A673 (cell line): ENCODE results near the gene RERE. TPM values are rescaled to one million over a fixed set of nuclear protein-coding genes. Genes with fewer than 3 reads are reported as not detected.

Experiments
- BruUV-seq: library from RNA; stranded (reverse); fragments of 400-500 nt; replicated peaks from 2 replicates; lab custom pipeline; 2021; lab: Mats Ljungman, UMichigan
- CTCF ChIA-PET: fragments of 300-600 bp; sonication (Branson Sonifier 250); formaldehyde crosslinking; loops from one replicate; lab custom pipeline; 2022; ENCODE audit warnings: antibody characterized with exemption; lab: Charles Lee
- POLR2A ChIA-PET: fragments of 300-600 bp; sonication (Branson Sonifier 250); formaldehyde crosslinking; loops from one replicate; lab custom pipeline; 2022; ENCODE audit warnings: antibody characterized with exemption; ENCODE audit not compliant: low non-redundant PET; lab: Charles Lee
- DNase-seq: peaks from one replicate; pipeline ENCODE4 v3.0.0-alpha.2; 2015; ENCODE audit warnings: low spot score
- H3K27ac ChIP-seq: fragments of 200-600 bp; sonication (generic); 2 replicates; pipeline ENCODE4 v1.5.1; 2016; ENCODE audit warnings: mixed run types, low read depth, mild to moderate bottlenecking, mixed read lengths, antibody characterized with exemption, low read length; ENCODE audit not compliant: poor library complexity, severe bottlenecking
- H3K27me3 ChIP-seq: fragments of 200-600 bp; sonication (generic); replicated peaks from 2 replicates; pipeline ENCODE4 v1.6.1; 2017; ENCODE audit warnings: mixed run types, low read depth, mild to moderate bottlenecking, mixed read lengths, antibody characterized with exemption, low read length; ENCODE audit not compliant: insufficient read depth, poor library complexity
- H3K36me3 ChIP-seq: fragments of 200-600 bp; sonication (generic); 2 replicates; pipeline ENCODE4 v1.6.1; 2016; ENCODE audit warnings: mixed run types, mild to moderate bottlenecking, mixed read lengths, antibody characterized with exemption, low read length; ENCODE audit not compliant: insufficient read depth, poor library complexity, severe bottlenecking
- H3K4me1 ChIP-seq: fragments of 200-600 bp; sonication (generic); 2 replicates; pipeline ENCODE4 v1.6.1; 2017; ENCODE audit warnings: mixed run types, mild to moderate bottlenecking, mixed read lengths, antibody characterized with exemption, low read length; ENCODE audit not compliant: insufficient read depth, poor library complexity, severe bottlenecking
- H3K4me3 ChIP-seq: fragments of 200-600 bp; sonication (generic); 2 replicates; pipeline ENCODE4 v1.5.1; 2016; ENCODE audit warnings: low read depth, mixed run types, mild to moderate bottlenecking, mixed read lengths, low read length; ENCODE audit not compliant: poor library complexity, severe bottlenecking
- H3K9me3 ChIP-seq: fragments of 200-600 bp; sonication (generic); 2 replicates; pipeline ENCODE4 v1.6.1; 2016; ENCODE audit warnings: mixed run types, low read depth, mild to moderate bottlenecking, mixed read lengths, antibody characterized with exemption, low read length; ENCODE audit not compliant: poor library complexity, severe bottlenecking
- EZH2 ChIP-seq: fragments of 200-600 bp; sonication (generic); IDR thresholded peaks from 2 replicates; pipeline ENCODE4 v1.6.1; 2017; ENCODE audit warnings: borderline replicate concordance, low read depth, mild to moderate bottlenecking, mixed read lengths, antibody characterized with exemption, low read length; ENCODE audit not compliant: poor library complexity, severe bottlenecking
- intact Hi-C: fragments of 100-400 bp; cut with micrococcal nuclease; formaldehyde crosslinking; loops from one replicate; pipeline ENCODE4 v1.10.0; 2022; ENCODE audit not compliant: unreplicated experiment
- total RNA-seq: library from RNA; stranded (reverse); gene quantifications from 2 replicates; pipeline ENCODE4 v1.2.3, GENCODE V29; 2021
- TF ChIP-seq, protein P1 (sequence below): fragments of 300-800, 200-600 bp; sonication (generic); conservative IDR thresholded peaks from 2 replicates; pipeline ENCODE4 v1.5.1; 2017; ENCODE audit warnings: low read depth, mild to moderate bottlenecking, antibody characterized with exemption, low read length, moderate library complexity, mixed read lengths

Gene RERE
- total RNA-seq, 1 experiment from 2014 or later = 188 TPM

- BruUV-seq = no TSS peak
- Histone ChIP-seq H3K4me1 (peaks cover 63% of the 10 kb centered on the region), H3K36me3 (peaks cover 6% of the 10 kb centered on the region), H3K4me3 (no peak overlapping the region), H3K27ac (peak overlapping the region; percentile 5), H3K27me3 (no peaks in the 10 kb centered on the region), H3K9me3 (no peaks in the 10 kb centered on the region)
- CTCF ChIA-PET = interaction anchor here (0.6 kb wide), 1 partner anchor 138 kb away, joined by 4 read pairs; no protein-coding TSS in a partner anchor
- POLR2A ChIA-PET = no interaction called here
- TF ChIP-seq, protein P1, sequence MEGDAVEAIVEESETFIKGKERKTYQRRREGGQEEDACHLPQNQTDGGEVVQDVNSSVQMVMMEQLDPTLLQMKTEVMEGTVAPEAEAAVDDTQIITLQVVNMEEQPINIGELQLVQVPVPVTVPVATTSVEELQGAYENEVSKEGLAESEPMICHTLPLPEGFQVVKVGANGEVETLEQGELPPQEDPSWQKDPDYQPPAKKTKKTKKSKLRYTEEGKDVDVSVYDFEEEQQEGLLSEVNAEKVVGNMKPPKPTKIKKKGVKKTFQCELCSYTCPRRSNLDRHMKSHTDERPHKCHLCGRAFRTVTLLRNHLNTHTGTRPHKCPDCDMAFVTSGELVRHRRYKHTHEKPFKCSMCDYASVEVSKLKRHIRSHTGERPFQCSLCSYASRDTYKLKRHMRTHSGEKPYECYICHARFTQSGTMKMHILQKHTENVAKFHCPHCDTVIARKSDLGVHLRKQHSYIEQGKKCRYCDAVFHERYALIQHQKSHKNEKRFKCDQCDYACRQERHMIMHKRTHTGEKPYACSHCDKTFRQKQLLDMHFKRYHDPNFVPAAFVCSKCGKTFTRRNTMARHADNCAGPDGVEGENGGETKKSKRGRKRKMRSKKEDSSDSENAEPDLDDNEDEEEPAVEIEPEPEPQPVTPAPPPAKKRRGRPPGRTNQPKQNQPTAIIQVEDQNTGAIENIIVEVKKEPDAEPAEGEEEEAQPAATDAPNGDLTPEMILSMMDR = no peak
- TF ChIP-seq EZH2 = no peak
- DNase-seq = no peak
- intact Hi-C loops = no loop called here
Observed at GRCh38 chr1:8578132-8578877, 239.1 kb downstream of the RERE start.

DNA sequence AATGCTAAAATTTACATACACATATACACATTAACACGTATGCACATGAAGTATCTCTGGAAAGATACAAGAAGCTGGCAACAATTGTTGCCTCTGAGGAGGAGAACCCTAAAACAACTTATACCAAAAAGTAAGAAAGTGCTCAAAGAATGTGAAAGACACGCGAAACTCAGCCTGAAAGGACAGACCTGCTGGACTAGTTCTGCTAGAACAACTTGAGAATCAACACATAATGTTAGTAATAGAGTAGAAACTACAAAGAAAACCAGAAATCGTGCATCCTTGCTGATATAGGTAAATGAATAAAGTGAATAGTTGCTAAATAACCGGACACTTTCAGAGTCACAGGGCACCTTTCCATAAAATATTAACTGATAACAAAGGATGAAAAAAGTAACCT, 242.5 kb downstream of the RERE start:
- Histone ChIP-seq H3K27me3 (no peaks in the 10 kb centered on the region), H3K9me3 (no peaks in the 10 kb centered on the region), H3K36me3 (peaks cover 6% of the 10 kb centered on the region), H3K4me1 (peaks cover 60% of the 10 kb centered on the region), H3K27ac (peak overlapping the region; percentile 10), H3K4me3 (no peak overlapping the region)
- CTCF ChIA-PET = no interaction called here
- POLR2A ChIA-PET = no interaction called here
- BruUV-seq = no TSS peak
- TF ChIP-seq, protein P1 = no peak
- TF ChIP-seq EZH2 = no peak
- intact Hi-C loops = no loop called here
- no peak for DNase-seq

DNA sequence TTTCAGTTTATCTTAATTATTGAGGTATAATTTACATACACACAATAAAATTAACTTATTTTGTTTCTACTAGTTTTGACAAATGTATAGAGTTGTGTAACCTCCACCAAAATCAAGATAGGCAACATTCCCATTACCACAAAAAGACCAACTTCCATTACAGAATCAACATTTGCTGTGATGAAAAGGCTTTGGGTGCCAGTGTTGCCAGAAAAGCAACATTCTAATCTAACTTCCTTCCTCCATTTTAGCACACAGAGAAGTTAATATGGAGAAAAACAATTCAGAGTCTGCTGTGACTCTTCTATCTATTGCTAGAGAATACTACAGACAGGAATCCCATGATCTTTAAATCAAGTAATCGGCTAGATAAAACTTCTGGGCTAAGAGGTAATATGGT, 245.3 kb downstream of the RERE start:
- H3K4me3 ChIP-seq = no peak overlapping the region
- POLR2A ChIA-PET = no interaction called here

More for the DNA sequence above, 245.3 kb downstream of the RERE start:
- TF ChIP-seq, protein P1 = no peak
- no peak for TF ChIP-seq EZH2
- H3K9me3 ChIP-seq = no peaks in the 10 kb centered on the region
- H3K36me3 ChIP-seq = peaks cover under 1% of the 10 kb centered on the region
- H3K27ac ChIP-seq = peak overlapping the region; percentile 74
- CTCF ChIA-PET = interaction anchor here (0.8 to 1.5 kb wide), 2 partner anchors 15 to 26 kb away, joined by 3 read pairs; no protein-coding TSS in a partner anchor
- TSS peak; percentile 89 for BruUV-seq
- intact Hi-C loops = no loop called here
- H3K4me1 ChIP-seq = peaks cover 52% of the 10 kb centered on the region
- no peaks in the 10 kb centered on the region for H3K27me3 ChIP-seq
- no peak for DNase-seq
